Caco-2 (cell line): ENCODE measurements around the gene TMEM151A. TPM values are rescaled to one million over a fixed set of nuclear protein-coding genes. Genes with fewer than 3 reads are reported as not detected.

Source experiments
- BruUV-seq: library from RNA; stranded (reverse); fragments of 400-500 nt; replicated peaks from 2 replicates; lab custom pipeline; 2021; lab: Mats Ljungman, UMichigan
- CTCF ChIA-PET: fragments of 300-600 bp; sonication (Branson Sonifier 250); formaldehyde crosslinking; loops from one replicate; lab custom pipeline; 2022; ENCODE audit warnings: antibody characterized with exemption; lab: Charles Lee
- POLR2A ChIA-PET: fragments of 300-600 bp; sonication (Branson Sonifier 250); formaldehyde crosslinking; loops from one replicate; lab custom pipeline; 2022; ENCODE audit warnings: antibody characterized with exemption; lab: Charles Lee
- DNase-seq, 2 experiments: peaks; one replicate each; pipeline versions ENCODE4 v3.0.0 to v3.0.0-alpha.2; 2020 to 2022
- H3K27me3 ChIP-seq: replicated peaks from 2 replicates; pipeline ENCODE4 v1.6.0; 2011; ENCODE audit warnings: low read length; ENCODE audit not compliant: control insufficient read depth, insufficient read depth
- H3K36me3 ChIP-seq: 2 replicates; pipeline ENCODE4 v1.5.1; 2011; ENCODE audit warnings: low read length; ENCODE audit not compliant: control insufficient read depth, insufficient read depth
- H3K4me1 ChIP-seq: fragments of 250-450 bp; sonication (Bioruptor Pico); 2 replicates; pipeline ENCODE4 v1.5.1; 2020; ENCODE audit warnings: mild to moderate bottlenecking
- H3K4me3 ChIP-seq: 2 replicates; pipeline ENCODE4 v1.5.1; 2011; ENCODE audit warnings: low read depth, mild to moderate bottlenecking, control low read depth, low read length
- H3K9me3 ChIP-seq: fragments of 250-450 bp; sonication (Bioruptor Pico); 2 replicates; pipeline ENCODE4 v1.5.1; 2020; ENCODE audit warnings: mild to moderate bottlenecking, moderate library complexity
- H3K27ac Mint-ChIP-seq: one replicate; pipeline ENCODE4 v1.8.0; 2022; ENCODE audit warnings: mixed read lengths; ENCODE audit not compliant: unreplicated experiment
- H3K27me3 Mint-ChIP-seq: one replicate; pipeline ENCODE4 v1.8.0; 2022; ENCODE audit warnings: mixed read lengths; ENCODE audit not compliant: insufficient read depth, unreplicated experiment
- H3K36me3 Mint-ChIP-seq: one replicate; pipeline ENCODE4 v1.8.0; 2022; ENCODE audit warnings: mild to moderate bottlenecking, mixed read lengths; ENCODE audit not compliant: insufficient read depth, unreplicated experiment
- H3K4me1 Mint-ChIP-seq: one replicate; pipeline ENCODE4 v1.8.0; 2022; ENCODE audit warnings: low read depth, mixed read lengths; ENCODE audit not compliant: unreplicated experiment
- H3K4me3 Mint-ChIP-seq: one replicate; pipeline ENCODE4 v1.8.0; 2022; ENCODE audit warnings: mild to moderate bottlenecking, moderate library complexity, mixed read lengths; ENCODE audit not compliant: unreplicated experiment
- H3K9me3 Mint-ChIP-seq: one replicate; pipeline ENCODE4 v1.8.0; 2022; ENCODE audit warnings: mixed read lengths; ENCODE audit not compliant: unreplicated experiment
- CTCF ChIP-seq, 2 experiments: fragments of 200-600 bp in 1 of 2; IDR thresholded peaks; 1 replicate in 1 of 2; 2 replicates in 1 of 2; pipeline versions ENCODE4 v1.5.1 to v1.8.0; 2011 to 2022; ENCODE audit warnings: antibody characterized with exemption in 1 of 2, control low read depth in 1 of 2, inconsistent platforms in 1 of 2, low read depth in 1 of 2, low read length in 1 of 2, mild to moderate bottlenecking in 1 of 2, moderate library complexity in 1 of 2; ENCODE audit not compliant: insufficient read depth in 1 of 2, severe bottlenecking in 1 of 2, unreplicated experiment in 1 of 2
- intact Hi-C: fragments of 100-400 bp; cut with micrococcal nuclease; formaldehyde crosslinking; loops from one replicate; pipeline ENCODE4 v1.10.0; 2022; ENCODE audit not compliant: unreplicated experiment
- total RNA-seq: library from RNA; stranded (reverse); gene quantifications from 2 replicates; pipeline ENCODE4 v1.2.3, GENCODE V29; 2022

TMEM151A gene
- total RNA-seq, 1 experiment from 2014 or later: 0.68 TPM

- Histone ChIP-seq H3K27me3 (no peaks in the 10 kb centered on the region), H3K9me3 (no peaks in the 10 kb centered on the region), H3K36me3 (no peaks in the 10 kb centered on the region), H3K4me1 (peaks cover 14% of the 10 kb centered on the region), H3K4me3 (peak overlapping the region; percentile 52)
- intact Hi-C loops: no loop called here
- H3K4me1 Mint-ChIP-seq: no peaks in the 10 kb centered on the region
- no peaks in the 10 kb centered on the region for H3K9me3 Mint-ChIP-seq
- no peaks in the 10 kb centered on the region for H3K27me3 Mint-ChIP-seq
- peaks cover 17% of the 10 kb centered on the region for H3K36me3 Mint-ChIP-seq
- H3K27ac Mint-ChIP-seq: peak overlapping the region; percentile 91
- peak in 1 of 2 experiments; percentile 55 for DNase-seq
- peak overlapping the region; percentile 87 for H3K4me3 Mint-ChIP-seq
- POLR2A ChIA-PET: interaction anchor here (1.1 to 2.3 kb wide), 5 partner anchors 22 to 259 kb away, joined by 3 to 34 read pairs (median 10); partner anchors contain the start of genes BRMS1, RIN1, SF3B2 and YIF1A
- CTCF ChIA-PET: interaction anchor here (0.6 to 3.4 kb wide), 19 partner anchors 11 to 434 kb away, joined by 3 to 90 read pairs (median 5); partner anchors contain the start of genes B4GAT1, BRMS1, CCDC87 and RAB1B
- TF ChIP-seq CTCF (IDR thresholded peaks at IDR 0.05; ENCODE audit: insufficient read depth in 1 of 2, low read depth in 1 of 2, low read length in 1 of 2, severe bottlenecking in 1 of 2, unreplicated experiment in 1 of 2): peak in 1 of 2 experiments; percentile 96
- BruUV-seq: TSS peak; percentile 44
Observed at GRCh38 chr11:66311470-66311964, 19.8 kb downstream of the TMEM151A start.

GRCh38 chr11:66311965-66312548, 20.4 kb downstream of the TMEM151A start:
- H3K27me3 Mint-ChIP-seq: no peaks in the 10 kb centered on the region
- no TSS peak for BruUV-seq
- H3K4me3 ChIP-seq: peak overlapping the region; percentile 52
- peak in 1 of 2 experiments; percentile 88 for TF ChIP-seq CTCF (IDR thresholded peaks at IDR 0.05; ENCODE audit: insufficient read depth in 1 of 2, low read depth in 1 of 2, low read length in 1 of 2, severe bottlenecking in 1 of 2, unreplicated experiment in 1 of 2)
- ChIA-PET CTCF (interaction anchor here (0.6 to 3.4 kb wide), 35 partner anchors 10 to 433 kb away, joined by 3 to 90 read pairs (median 4); partner anchors contain the start of genes B4GAT1, BRMS1, CCDC87 and DPP3), POLR2A (interaction anchor here (1.0 to 2.3 kb wide), 9 partner anchors 17 to 424 kb away, joined by 3 to 34 read pairs (median 4); partner anchors contain the start of genes BRMS1, FIBP, RIN1 and SF3B2)
- H3K36me3 ChIP-seq: no peaks in the 10 kb centered on the region
- peak; percentile 97 for DNase-seq
- intact Hi-C loops: loop anchor here (1.0 to 2.0 kb wide), 5 partner anchors 16 to 77 kb away; partner anchors contain the start of genes BRMS1, RAB1B and RIN1
- peak overlapping the region; percentile 91 for H3K27ac Mint-ChIP-seq
- H3K27me3 ChIP-seq: no peaks in the 10 kb centered on the region
- no peaks in the 10 kb centered on the region for H3K9me3 ChIP-seq
- peaks cover 14% of the 10 kb centered on the region for H3K4me1 ChIP-seq
- no peaks in the 10 kb centered on the region for H3K9me3 Mint-ChIP-seq
- peaks cover 17% of the 10 kb centered on the region for H3K36me3 Mint-ChIP-seq
- H3K4me3 Mint-ChIP-seq: peak overlapping the region; percentile 87
- no peaks in the 10 kb centered on the region for H3K4me1 Mint-ChIP-seq
